Endothelial cell of umbilical vein (primary cell): ENCODE data around the gene ATP9B. TPM values are rescaled to one million over a fixed set of nuclear protein-coding genes. Genes with fewer than 3 reads are reported as not detected.
A peak's percentile ranks its signal among the peaks of the same experiment; 100 is the strongest.

ENCODE experiments used
- BruUV-seq: library from RNA; stranded (reverse); fragments of 400-500 nt; replicated peaks from 2 replicates; lab custom pipeline; 2021; lab: Mats Ljungman, UMichigan
- CTCF ChIA-PET: fragments of 300-600, 350-600 bp; sonication (Branson Sonifier 250); formaldehyde crosslinking; loops from one replicate; lab custom pipeline; 2021; ENCODE audit warnings: antibody characterized with exemption, inconsistent platforms; lab: Charles Lee
- POLR2A ChIA-PET: fragments of 300-600, 350-600 bp; sonication (Branson Sonifier 250); formaldehyde crosslinking; loops from one replicate; lab custom pipeline; 2021; ENCODE audit warnings: antibody characterized with exemption, inconsistent platforms; lab: Charles Lee
- DNase-seq: peaks from one replicate; pipeline ENCODE4 v3.0.0-alpha.2; 2011; ENCODE audit warnings: low read depth, low spot score
- FAIRE-seq: peaks from 2 replicates; lab custom pipeline; 2011; peaks lifted over from hg19 to GRCh38; lab: Jason Lieb, UNC
- H2AFZ ChIP-seq: 2 replicates; pipeline ENCODE4 v1.6.0; 2012; ENCODE audit warnings: low read depth, low read length, control low read depth, inconsistent platforms
- H3K27ac ChIP-seq: 2 replicates; pipeline ENCODE4 v1.5.1; 2011; ENCODE audit warnings: low read depth, mild to moderate bottlenecking, control low read depth, low read length, moderate library complexity; ENCODE audit not compliant: insufficient read depth
- H3K27me3 ChIP-seq, 2 experiments: 2 replicates each; pipeline versions ENCODE4 v1.6.0 to v1.6.1; 2011; ENCODE audit warnings: low read length in 2 of 2, mixed read lengths in 1 of 2; ENCODE audit not compliant: control insufficient read depth in 2 of 2, insufficient read depth in 2 of 2
- H3K36me3 ChIP-seq, 2 experiments: 2 replicates in 1 of 2; 3 replicates in 1 of 2; pipeline ENCODE4 v1.5.1; 2011; ENCODE audit warnings: low read length in 2 of 2, mild to moderate bottlenecking in 1 of 2, moderate library complexity in 1 of 2; ENCODE audit not compliant: control insufficient read depth in 2 of 2, insufficient read depth in 2 of 2; ENCODE audit errors: extremely low read depth in 1 of 2
- H3K4me1 ChIP-seq: 3 replicates; pipeline ENCODE4 v1.5.1; 2011; ENCODE audit warnings: mild to moderate bottlenecking, low read length; ENCODE audit not compliant: control insufficient read depth, insufficient read depth; ENCODE audit errors: extremely low read depth
- H3K4me2 ChIP-seq: 2 replicates; pipeline ENCODE4 v1.6.1; 2011; ENCODE audit warnings: low read length, control low read depth, mixed read lengths; ENCODE audit not compliant: insufficient read depth
- H3K4me3 ChIP-seq, 3 experiments: fragments of 200-600 bp in 1 of 3; sonication (generic), shearing (Covaris generic) in 1 of 3; replicated peaks in 1 of 3; 2 replicates each; pipeline ENCODE4 v1.5.1; 2011 to 2016; ENCODE audit warnings: control low read depth in 3 of 3, low read length in 3 of 3, mild to moderate bottlenecking in 2 of 3, inconsistent platforms in 1 of 3, low read depth in 1 of 3, moderate library complexity in 1 of 3; ENCODE audit not compliant: insufficient read depth in 1 of 3
- H3K79me2 ChIP-seq: 2 replicates; pipeline ENCODE4 v1.6.0; 2012; ENCODE audit warnings: low read length, inconsistent platforms; ENCODE audit not compliant: control insufficient read depth, insufficient read depth
- H3K9ac ChIP-seq: replicated peaks from 2 replicates; pipeline ENCODE3; 2011; ENCODE audit warnings: low read length, control low read depth; ENCODE audit not compliant: insufficient read depth; ENCODE audit errors: extremely low read depth
- H3K9me1 ChIP-seq: replicated peaks from 3 replicates; pipeline ENCODE4 v1.6.0; 2011; ENCODE audit warnings: mild to moderate bottlenecking, low read length; ENCODE audit not compliant: control insufficient read depth, insufficient read depth; ENCODE audit errors: extremely low read depth
- H3K9me3 ChIP-seq: replicated peaks from 2 replicates; pipeline ENCODE4 v1.5.1; 2012; ENCODE audit warnings: low read length, inconsistent platforms; ENCODE audit not compliant: control insufficient read depth, insufficient read depth
- H4K20me1 ChIP-seq: replicated peaks from 2 replicates; pipeline ENCODE3; 2011; ENCODE audit warnings: mild to moderate bottlenecking, low read length; ENCODE audit not compliant: control insufficient read depth, insufficient read depth; ENCODE audit errors: extremely low read depth
- CTCF ChIP-seq, 2 donors: IDR thresholded peaks; 1 replicate in 1 of 2; 2 replicates in 1 of 2; pipeline ENCODE4 v1.5.1; 2011; ENCODE audit warnings: low read length in 2 of 2, mild to moderate bottlenecking in 2 of 2, moderate library complexity in 2 of 2, control low read depth in 1 of 2, inconsistent platforms in 1 of 2, low read depth in 1 of 2; ENCODE audit not compliant: insufficient read depth in 1 of 2; ENCODE audit errors: extremely low read depth in 1 of 2
- EZH2 ChIP-seq: IDR thresholded peaks from 2 replicates; pipeline ENCODE4 v1.6.1; 2012; ENCODE audit warnings: borderline replicate concordance, low read depth, mild to moderate bottlenecking, moderate library complexity, low read length, inconsistent platforms; ENCODE audit not compliant: severe bottlenecking
- FOS ChIP-seq: IDR thresholded peaks from 2 replicates; pipeline ENCODE4 v1.6.1; 2011; ENCODE audit warnings: mild to moderate bottlenecking, low read length, moderate library complexity, borderline replicate concordance; ENCODE audit not compliant: insufficient read depth
- GATA2 ChIP-seq: IDR thresholded peaks from 2 replicates; pipeline ENCODE4 v1.7.0; 2011; ENCODE audit warnings: low read depth, mild to moderate bottlenecking, moderate library complexity, mixed read lengths, low read length; ENCODE audit not compliant: insufficient read length, insufficient read depth
- JUN ChIP-seq: IDR thresholded peaks from 2 replicates; pipeline ENCODE4 v1.6.1; 2011; ENCODE audit warnings: borderline replicate concordance, low read depth; ENCODE audit not compliant: insufficient read length, insufficient read depth
- MAX ChIP-seq: IDR thresholded peaks from 2 replicates; pipeline ENCODE4 v1.6.1; 2011; ENCODE audit not compliant: insufficient read depth, insufficient read length
- MYC ChIP-seq: IDR thresholded peaks from one replicate; pipeline ENCODE4 v1.6.1; 2011; ENCODE audit warnings: mild to moderate bottlenecking, low read depth, low read length
- POLR2A ChIP-seq: IDR thresholded peaks from 2 replicates; pipeline ENCODE4 v1.6.1; 2012; ENCODE audit warnings: low read depth, mild to moderate bottlenecking, control low read depth, low read length
- dilution Hi-C: fragments of 300-500 bp; cut with MboI; formaldehyde crosslinking; loops from one replicate; pipeline ENCODE4 v1.15.0; 2019; ENCODE audit warnings: low sequenced_read_pairs; ENCODE audit not compliant: extremely low pct_ligation_motif_present
- intact Hi-C: fragments of 100-400 bp; cut with micrococcal nuclease; formaldehyde crosslinking; loops from one replicate; pipeline ENCODE4 v1.10.0; 2022
- polyA plus RNA-seq, 4 experiments: library from polyadenylated mRNA; depleted of rRNA in 3 of 4; stranded (reverse) in 3 of 4; unstranded in 1 of 4; fragments of >200 nt; gene quantifications; 2 replicates each; pipeline versions ENCODE4 v1.2.1 to v1.2.3, GENCODE V29; 2011 to 2012; ENCODE audit warnings: missing spikeins in 1 of 4
- total RNA-seq: library from RNA; stranded (reverse); gene quantifications from 2 replicates; pipeline ENCODE4 v1.2.3, GENCODE V29; 2021

The ATP9B gene
- total and polyA plus RNA-seq, 2 donors (not counting 3 experiments of a cell fraction or from before 2014, with no cell fraction given) = 14.6 to 18.2 TPM

- CTCF ChIA-PET = no interaction called here
- no peak for FAIRE-seq
- Histone ChIP-seq H3K4me2 (no peak overlapping the region), H3K27me3 (no peaks in the 10 kb centered on the region), H3K9ac (no peak overlapping the region), H4K20me1 (no peaks in the 10 kb centered on the region), H3K36me3 (peaks cover 0 to 3% of the 10 kb centered on the region in 2 experiments), H3K79me2 (no peaks in the 10 kb centered on the region), H3K4me3 (no peak overlapping the region), H2AFZ (no peak overlapping the region), H3K4me1 (no peaks in the 10 kb centered on the region), H3K9me1 (no peaks in the 10 kb centered on the region), H3K9me3 (no peaks in the 10 kb centered on the region), H3K27ac (no peak overlapping the region)
- DNase-seq = peak; percentile 14
- intact Hi-C loops = no loop called here
- dilution Hi-C loops = no loop called here
- no TSS peak for BruUV-seq
- POLR2A ChIA-PET = no interaction called here
- no peak for TF ChIP-seq EZH2
These were observed 267.5 kb downstream of the ATP9B start for GRCh38 chr18:79336556-79337142.

GRCh38 chr18:79337184-79337583 lies 268.0 kb downstream of the ATP9B start:
- Histone ChIP-seq H3K9me3 (no peaks in the 10 kb centered on the region), H2AFZ (no peak overlapping the region), H3K9me1 (no peaks in the 10 kb centered on the region), H3K9ac (no peak overlapping the region), H4K20me1 (no peaks in the 10 kb centered on the region), H3K27ac (no peak overlapping the region), H3K79me2 (no peaks in the 10 kb centered on the region), H3K27me3 (no peaks in the 10 kb centered on the region), H3K4me2 (no peak overlapping the region), H3K36me3 (peaks cover 0 to 3% of the 10 kb centered on the region in 2 experiments), H3K4me1 (no peaks in the 10 kb centered on the region), H3K4me3 (no peak overlapping the region)
- intact Hi-C loops = no loop called here
- ChIA-PET POLR2A (no interaction called here), CTCF (no interaction called here)
- FAIRE-seq = no peak
- no TSS peak for BruUV-seq
- TF ChIP-seq CTCF (IDR thresholded peaks at IDR 0.05; ENCODE audit: extremely low read depth in 1 of 2, insufficient read depth in 1 of 2, low read depth in 1 of 2, low read length in 2 of 2) (no peak), FOS (no peak), MAX (no peak), EZH2 (no peak), GATA2 (no peak), JUN (no peak), MYC (no peak), POLR2A (no peak)
- no peak for DNase-seq
- dilution Hi-C loops = no loop called here
